Subcutaneous adipose tissue (tissue), 4 donors: ENCODE data around the gene KIF26A. TPM values are rescaled to one million over a fixed set of nuclear protein-coding genes. Genes with fewer than 3 reads are reported as not detected.

Experiments used
- CTCF ChIP-seq: fragments of 450-650 bp; IDR thresholded peaks from one replicate; pipeline ENCODE4 v1.5.1; 2016; ENCODE audit warnings: low read depth, mild to moderate bottlenecking, control low read depth, antibody characterized with exemption, moderate library complexity
- total RNA-seq, 4 donors: library from RNA; depleted of rRNA; stranded (reverse); fragments of >200 nt; gene quantifications; one replicate each; pipeline ENCODE4 v1.1.0, GENCODE V29; 2016

The KIF26A gene
- total RNA-seq, 4 donors from 2014 or later = 0.51 to 9.8 (median 0.88) TPM

- no peak for TF ChIP-seq CTCF
These were observed 3.3 kb downstream of the KIF26A start for GRCh38 chr14:104141621-104142091.

- no peak for TF ChIP-seq CTCF
These were observed 4.0 kb downstream of the KIF26A start for GRCh38 chr14:104142136-104142945.

- no peak for TF ChIP-seq CTCF
These were observed 4.6 kb downstream of the KIF26A start for GRCh38 chr14:104142946-104143470.

GRCh38 chr14:104143521-104144452 is 5.4 kb downstream of the KIF26A start:
- TF ChIP-seq CTCF = no peak

- no peak for TF ChIP-seq CTCF
These were observed 6.0 kb downstream of the KIF26A start for GRCh38 chr14:104144453-104144790.

GRCh38 chr14:104144911-104145825 is 6.8 kb downstream of the KIF26A start:
- no peak for TF ChIP-seq CTCF
